Fibroblast of gingiva (primary cell): Measurements from ENCODE around the gene FLOT1.
A peak's percentile ranks its signal among the peaks of the same experiment; 100 is the strongest.
"Not testable (repeated sequence)": the region's sequence is repeated elsewhere in the genome, so short reads cannot be mapped to it uniquely, and the experiment has no call there.

Experiments
- DNase-seq: peaks from one replicate; pipeline ENCODE4 v3.0.0-alpha.2; 2011; ENCODE audit warnings: low read depth

The FLOT1 gene

GRCh38 chr6:30747300-30747687 lies 4.8 kb upstream of the FLOT1 start:
- no peak for DNase-seq

GRCh38 chr6:30744054-30744805 lies 1.7 kb upstream of the FLOT1 start, which contains the start of gene IER3:
TSS of gene IER3 (minus strand) at chr6:30744547. CDS start at chr6:30744518, 29 bp downstream.
- DNase-seq: peak; percentile 79

GRCh38 chr6:30743099-30744053 lies 889 bp upstream of the FLOT1 start:
- DNase-seq: no peak

- peak; percentile 53 for DNase-seq
These were observed 635 bp downstream of the FLOT1 start for GRCh38 chr6:30741789-30742315.

- DNase-seq: no peak
These were observed 1.3 kb downstream of the FLOT1 start for GRCh38 chr6:30741063-30741779.

- no peak for DNase-seq
These were observed 2.0 kb downstream of the FLOT1 start for GRCh38 chr6:30740540-30740870.

- DNase-seq: no peak
These were observed 4.0 kb downstream of the FLOT1 start for GRCh38 chr6:30738532-30738931.

GRCh38 chr6:30735668-30736314 lies 6.7 kb downstream of the FLOT1 start:
- no peak for DNase-seq

GRCh38 chr6:30732237-30732943 lies 10.1 kb downstream of the FLOT1 start:
- DNase-seq: no peak

GRCh38 chr6:30730601-30731435 lies 11.7 kb downstream of the FLOT1 start:
- DNase-seq: no peak

GRCh38 chr6:30727920-30728553 lies 14.4 kb downstream of the FLOT1 start:
- DNase-seq: peak; percentile 68

GRCh38 chr6:30726506-30727413 lies 15.7 kb downstream of the FLOT1 start:
- no peak for DNase-seq

GRCh38 chr6:30725713-30726505 lies 16.6 kb downstream of the FLOT1 start:
- DNase-seq: peak; percentile 27

GRCh38 chr6:30724906-30725667 lies 17.4 kb downstream of the FLOT1 start:
- DNase-seq: no peak

- not testable (repeated sequence) for DNase-seq
These were observed 18.4 kb downstream of the FLOT1 start for GRCh38 chr6:30723843-30724741.
